ENCODE measurements around the gene KCNK10. TPM values are rescaled to one million over a fixed set of nuclear protein-coding genes. Genes with fewer than 3 reads are reported as not detected.

KCNK10 gene
- total and polyA plus RNA-seq, 4 donors: 0.01 TPM; not detected in 3

- DNase-seq (no peak), ATAC-seq (ENCODE audit: insufficient read depth, low FRiP score) (no peak)
- Histone ChIP-seq H3K9ac (ENCODE audit: insufficient read depth in 1 of 2, low read length in 2 of 2) (no peak overlapping the region), H3K36me3 (ENCODE audit: control insufficient read depth in 4 of 4, insufficient read depth in 4 of 4, low read length in 4 of 4) (no peaks in the 10 kb centered on the region), H3K4me3 (no peak overlapping the region), H3K4me1 (ENCODE audit: control insufficient read depth in 5 of 5, insufficient read depth in 5 of 5, low read length in 5 of 5) (no peaks in the 10 kb centered on the region), H3K9me3 (ENCODE audit: control insufficient read depth in 4 of 4, insufficient read depth in 3 of 4, low read length in 3 of 4) (peaks cover 0 to 3% (median 1%) of the 10 kb centered on the region in 4 donors), H3K27ac (ENCODE audit: low read depth in 1 of 2, low read length in 1 of 2) (no peak overlapping the region), H3K27me3 (ENCODE audit: control insufficient read depth in 3 of 3, insufficient read depth in 3 of 3, low read length in 2 of 3) (no peaks in the 10 kb centered on the region)
- TF ChIP-seq, protein P1, sequence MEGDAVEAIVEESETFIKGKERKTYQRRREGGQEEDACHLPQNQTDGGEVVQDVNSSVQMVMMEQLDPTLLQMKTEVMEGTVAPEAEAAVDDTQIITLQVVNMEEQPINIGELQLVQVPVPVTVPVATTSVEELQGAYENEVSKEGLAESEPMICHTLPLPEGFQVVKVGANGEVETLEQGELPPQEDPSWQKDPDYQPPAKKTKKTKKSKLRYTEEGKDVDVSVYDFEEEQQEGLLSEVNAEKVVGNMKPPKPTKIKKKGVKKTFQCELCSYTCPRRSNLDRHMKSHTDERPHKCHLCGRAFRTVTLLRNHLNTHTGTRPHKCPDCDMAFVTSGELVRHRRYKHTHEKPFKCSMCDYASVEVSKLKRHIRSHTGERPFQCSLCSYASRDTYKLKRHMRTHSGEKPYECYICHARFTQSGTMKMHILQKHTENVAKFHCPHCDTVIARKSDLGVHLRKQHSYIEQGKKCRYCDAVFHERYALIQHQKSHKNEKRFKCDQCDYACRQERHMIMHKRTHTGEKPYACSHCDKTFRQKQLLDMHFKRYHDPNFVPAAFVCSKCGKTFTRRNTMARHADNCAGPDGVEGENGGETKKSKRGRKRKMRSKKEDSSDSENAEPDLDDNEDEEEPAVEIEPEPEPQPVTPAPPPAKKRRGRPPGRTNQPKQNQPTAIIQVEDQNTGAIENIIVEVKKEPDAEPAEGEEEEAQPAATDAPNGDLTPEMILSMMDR (IDR thresholded peaks at IDR 0.05; ENCODE audit: control extremely low read depth, extremely low read depth): no peak
- WGBS, 2 donors: 89 to 90% methylated on average over 7 of the region's 7 CpGs
These were observed 155.0 kb downstream of the KCNK10 start for GRCh38 chr14:88168025-88168424.

DNA sequence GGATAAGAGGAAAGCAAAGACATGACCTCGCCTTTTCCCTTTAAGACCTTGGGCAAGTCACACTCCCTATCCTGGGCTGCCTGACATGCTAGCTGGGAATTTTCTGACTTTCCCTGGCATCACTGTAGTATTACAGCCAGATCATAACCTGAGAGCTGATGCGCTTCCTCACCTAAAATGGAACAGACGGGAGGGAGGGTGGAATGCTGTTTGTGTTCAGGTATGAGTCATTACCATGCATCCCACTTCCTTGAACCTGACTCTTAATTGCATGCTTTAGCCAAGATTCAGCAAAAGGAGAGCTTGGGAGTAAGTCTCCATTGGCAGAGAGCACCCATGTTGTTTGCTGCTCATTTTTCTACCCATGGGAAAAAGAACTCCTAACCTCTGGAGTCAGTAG, 156.5 kb downstream of the KCNK10 start:
- Histone ChIP-seq H3K36me3 (ENCODE audit: control insufficient read depth in 4 of 4, insufficient read depth in 4 of 4, low read length in 4 of 4) (no peaks in the 10 kb centered on the region), H3K4me1 (ENCODE audit: control insufficient read depth in 5 of 5, insufficient read depth in 5 of 5, low read length in 5 of 5) (no peaks in the 10 kb centered on the region), H3K27ac (ENCODE audit: low read depth in 1 of 2, low read length in 1 of 2) (no peak overlapping the region), H3K9ac (ENCODE audit: insufficient read depth in 1 of 2, low read length in 2 of 2) (no peak overlapping the region), H3K4me3 (no peak overlapping the region), H3K27me3 (ENCODE audit: control insufficient read depth in 3 of 3, insufficient read depth in 3 of 3, low read length in 2 of 3) (no peaks in the 10 kb centered on the region), H3K9me3 (ENCODE audit: control insufficient read depth in 4 of 4, insufficient read depth in 3 of 4, low read length in 3 of 4) (peaks cover 0 to 3% (median 1%) of the 10 kb centered on the region in 4 donors)
- no peak for ATAC-seq (ENCODE audit: insufficient read depth, low FRiP score)
- 77 to 88% methylated on average over 3 of the region's 3 CpGs for WGBS, 2 donors
- TF ChIP-seq, protein P1 (IDR thresholded peaks at IDR 0.05; ENCODE audit: control extremely low read depth, extremely low read depth): no peak
- DNase-seq: no peak

- H3K4me3 ChIP-seq: no peak overlapping the region
- ATAC-seq (ENCODE audit: insufficient read depth, low FRiP score): no peak
These were observed 158.0 kb downstream of the KCNK10 start for GRCh38 chr14:88164906-88165534.

More at GRCh38 chr14:88164906-88165534, 158.0 kb downstream of the KCNK10 start:
- Histone ChIP-seq H3K9ac (ENCODE audit: insufficient read depth in 1 of 2, low read length in 2 of 2) (no peak overlapping the region), H3K9me3 (ENCODE audit: control insufficient read depth in 4 of 4, insufficient read depth in 3 of 4, low read length in 3 of 4) (peaks cover 0 to 3% (median 1%) of the 10 kb centered on the region in 4 donors), H3K27ac (ENCODE audit: low read depth in 1 of 2, low read length in 1 of 2) (no peak overlapping the region), H3K36me3 (ENCODE audit: control insufficient read depth in 4 of 4, insufficient read depth in 4 of 4, low read length in 4 of 4) (no peaks in the 10 kb centered on the region), H3K4me1 (ENCODE audit: control insufficient read depth in 5 of 5, insufficient read depth in 5 of 5, low read length in 5 of 5) (no peaks in the 10 kb centered on the region), H3K27me3 (ENCODE audit: control insufficient read depth in 3 of 3, insufficient read depth in 3 of 3, low read length in 2 of 3) (no peaks in the 10 kb centered on the region)
- TF ChIP-seq, protein P1 (IDR thresholded peaks at IDR 0.05; ENCODE audit: control extremely low read depth, extremely low read depth): no peak
- no peak for DNase-seq
- WGBS, 2 donors: 58 to 69% methylated on average over 3 of the region's 3 CpGs
